Left ventricle myocardium inferior (tissue), 1 donor: ENCODE results near the gene PTBP2. TPM values are rescaled to one million over a fixed set of nuclear protein-coding genes. Genes with fewer than 3 reads are reported as not detected.
"Not testable (repeated sequence)": the region's sequence is repeated elsewhere in the genome, so short reads cannot be mapped to it uniquely, and the experiment has no call there.

ENCODE experiments used
- DNase-seq: peaks from one replicate; pipeline ENCODE4 v3.0.0-alpha.2; 2020
- H3K27ac ChIP-seq: fragments of 200-600 bp; replicated peaks from 2 replicates; pipeline ENCODE4 v1.8.0; 2021
- H3K27me3 ChIP-seq: fragments of 200-600 bp; 2 replicates; pipeline ENCODE4 v1.8.0; 2021; ENCODE audit warnings: low read depth
- H3K36me3 ChIP-seq: fragments of 200-600 bp; 2 replicates; pipeline ENCODE4 v1.8.0; 2021
- H3K4me1 ChIP-seq: fragments of 200-600 bp; 2 replicates; pipeline ENCODE4 v1.8.0; 2021
- H3K4me3 ChIP-seq: fragments of 200-600 bp; 2 replicates; pipeline ENCODE4 v1.8.0; 2021; ENCODE audit warnings: mild to moderate bottlenecking, moderate library complexity
- H3K9me3 ChIP-seq: fragments of 200-600 bp; replicated peaks from 2 replicates; pipeline ENCODE4 v1.8.0; 2021
- intact Hi-C: fragments of 100-400 bp; cut with micrococcal nuclease; formaldehyde crosslinking; loops from one replicate; pipeline ENCODE4 v1.11.0; 2022
- total RNA-seq: library from RNA; stranded (reverse); fragmentation: NEBNext Ultra II Directional; extraction: Animal tissue kit (Norgen Biotek cat#: 25700); gene quantifications from one replicate; pipeline ENCODE4 v1.2.1, GENCODE V29; 2021
- TF ChIP-seq, protein P1 (sequence below): fragments of 200-600 bp; IDR thresholded peaks from 2 replicates; pipeline ENCODE4 v1.8.0; 2021; ENCODE audit warnings: antibody characterized with exemption, mild to moderate bottlenecking, borderline replicate concordance
- donor health status: DM: no; HTN: yes; CAD: no; lungs with severe emphysema.

PTBP2 gene
- total RNA-seq, 1 donor from 2014 or later: 10.3 TPM

GRCh38 chr1:96748078-96748477 is 26.5 kb downstream of the PTBP2 start:
- Histone ChIP-seq H3K4me1 (peaks cover 44% of the 10 kb centered on the region), H3K27me3 (no peaks in the 10 kb centered on the region), H3K27ac (no peak overlapping the region), H3K4me3 (no peak overlapping the region), H3K9me3 (no peaks in the 10 kb centered on the region), H3K36me3 (peaks cover 14% of the 10 kb centered on the region)
- no peak for DNase-seq
- intact Hi-C loops: no loop called here
- TF ChIP-seq, protein P1, sequence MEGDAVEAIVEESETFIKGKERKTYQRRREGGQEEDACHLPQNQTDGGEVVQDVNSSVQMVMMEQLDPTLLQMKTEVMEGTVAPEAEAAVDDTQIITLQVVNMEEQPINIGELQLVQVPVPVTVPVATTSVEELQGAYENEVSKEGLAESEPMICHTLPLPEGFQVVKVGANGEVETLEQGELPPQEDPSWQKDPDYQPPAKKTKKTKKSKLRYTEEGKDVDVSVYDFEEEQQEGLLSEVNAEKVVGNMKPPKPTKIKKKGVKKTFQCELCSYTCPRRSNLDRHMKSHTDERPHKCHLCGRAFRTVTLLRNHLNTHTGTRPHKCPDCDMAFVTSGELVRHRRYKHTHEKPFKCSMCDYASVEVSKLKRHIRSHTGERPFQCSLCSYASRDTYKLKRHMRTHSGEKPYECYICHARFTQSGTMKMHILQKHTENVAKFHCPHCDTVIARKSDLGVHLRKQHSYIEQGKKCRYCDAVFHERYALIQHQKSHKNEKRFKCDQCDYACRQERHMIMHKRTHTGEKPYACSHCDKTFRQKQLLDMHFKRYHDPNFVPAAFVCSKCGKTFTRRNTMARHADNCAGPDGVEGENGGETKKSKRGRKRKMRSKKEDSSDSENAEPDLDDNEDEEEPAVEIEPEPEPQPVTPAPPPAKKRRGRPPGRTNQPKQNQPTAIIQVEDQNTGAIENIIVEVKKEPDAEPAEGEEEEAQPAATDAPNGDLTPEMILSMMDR: no peak

DNA sequence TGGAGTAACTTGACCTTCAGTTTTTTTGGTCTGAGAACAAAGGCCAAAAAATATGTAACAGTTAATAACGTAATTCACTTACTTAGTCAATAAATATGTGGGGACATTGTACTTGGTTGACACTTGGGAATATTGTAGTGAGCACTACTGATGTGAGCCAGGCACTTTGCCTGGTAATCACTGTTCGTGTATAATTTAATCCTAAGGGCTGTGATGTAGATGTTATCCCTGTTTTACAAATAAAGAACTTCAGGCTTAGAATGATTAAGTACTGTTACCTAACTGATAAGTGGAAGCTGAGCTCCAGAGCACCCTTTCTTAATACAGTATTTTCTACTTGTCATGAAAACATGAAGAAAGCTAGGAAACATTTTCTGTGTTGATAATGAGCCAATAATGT is 28.0 kb downstream of the PTBP2 start:
- Histone ChIP-seq H3K27ac (no peak overlapping the region), H3K9me3 (no peaks in the 10 kb centered on the region), H3K4me3 (no peak overlapping the region), H3K36me3 (peaks cover 28% of the 10 kb centered on the region), H3K27me3 (no peaks in the 10 kb centered on the region), H3K4me1 (peaks cover 38% of the 10 kb centered on the region)
- no peak for DNase-seq
- intact Hi-C loops: no loop called here
- TF ChIP-seq, protein P1: no peak

GRCh38 chr1:96752394-96752793 is 30.8 kb downstream of the PTBP2 start:
- no peak for DNase-seq
- H3K4me1 ChIP-seq: peaks cover 38% of the 10 kb centered on the region
- H3K4me3 ChIP-seq: no peak overlapping the region
- H3K36me3 ChIP-seq: peaks cover 44% of the 10 kb centered on the region
- TF ChIP-seq, protein P1: no peak
- intact Hi-C loops: no loop called here
- no peaks in the 10 kb centered on the region for H3K27me3 ChIP-seq
- no peaks in the 10 kb centered on the region for H3K9me3 ChIP-seq
- H3K27ac ChIP-seq: no peak overlapping the region

DNA sequence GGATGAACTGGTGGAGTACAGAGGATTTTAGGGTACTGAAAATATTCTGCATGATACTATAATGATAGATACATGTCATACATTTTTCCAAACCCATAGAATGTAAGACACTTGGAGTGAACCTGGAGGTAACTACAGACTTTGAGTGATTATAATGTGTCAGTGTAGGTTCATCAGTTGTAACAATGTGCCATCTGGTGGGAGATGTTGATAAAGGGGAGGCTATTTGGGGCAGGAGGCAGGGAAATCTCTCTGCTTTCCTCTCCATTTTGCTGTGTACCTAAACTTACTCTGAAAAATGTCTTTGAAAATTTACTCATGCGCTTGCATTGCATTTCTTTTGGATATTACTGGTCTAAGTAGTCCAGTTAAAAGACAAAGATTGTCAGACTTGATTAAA is 35.2 kb downstream of the PTBP2 start:
- H3K9me3 ChIP-seq: no peaks in the 10 kb centered on the region
- intact Hi-C loops: no loop called here
- TF ChIP-seq, protein P1: peak; percentile 37
- H3K4me1 ChIP-seq: peaks cover 6% of the 10 kb centered on the region
- H3K27me3 ChIP-seq: no peaks in the 10 kb centered on the region
- H3K27ac ChIP-seq: no peak overlapping the region
- H3K36me3 ChIP-seq: peaks cover 43% of the 10 kb centered on the region
- no peak overlapping the region for H3K4me3 ChIP-seq
- no peak for DNase-seq

GRCh38 chr1:96762586-96762985 is 41.0 kb downstream of the PTBP2 start:
- intact Hi-C loops, DNase-seq: not testable (repeated sequence)
- H3K4me1 ChIP-seq: peaks cover 13% of the 10 kb centered on the region

DNA sequence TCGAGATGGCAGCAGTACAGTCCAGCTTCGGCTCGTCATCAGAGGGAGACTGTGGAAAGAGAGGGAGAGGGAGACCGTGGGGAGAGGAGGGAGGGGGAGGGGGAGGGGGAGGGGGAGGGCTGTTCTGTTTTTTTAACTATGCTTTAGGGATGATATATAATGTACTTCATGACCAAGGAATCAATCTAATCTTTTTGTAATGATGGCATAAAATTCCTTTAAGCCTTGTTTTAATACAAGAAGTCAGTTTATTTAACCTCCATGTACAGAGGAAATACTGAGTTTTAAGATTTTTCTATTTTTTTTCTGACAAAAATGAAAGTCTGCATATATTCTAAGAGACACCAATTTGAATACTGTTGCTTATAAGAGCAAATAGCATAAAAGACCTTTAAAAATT is 41.9 kb downstream of the PTBP2 start:
- intact Hi-C loops: no loop called here
- no peak overlapping the region for H3K27ac ChIP-seq

More at GRCh38 chr1:96762586-96762985, 41.0 kb downstream of the PTBP2 start:
- H3K27me3 ChIP-seq, H3K9me3 ChIP-seq, H3K36me3 ChIP-seq, H3K27ac ChIP-seq, H3K4me3 ChIP-seq: not testable (repeated sequence)

More for the DNA sequence above, 41.9 kb downstream of the PTBP2 start:
- H3K4me3 ChIP-seq: no peak overlapping the region
- H3K27me3 ChIP-seq: no peaks in the 10 kb centered on the region
- peaks cover 3% of the 10 kb centered on the region for H3K36me3 ChIP-seq
- TF ChIP-seq, protein P1: no peak
- no peaks in the 10 kb centered on the region for H3K9me3 ChIP-seq
- DNase-seq: no peak
- H3K4me1 ChIP-seq: peaks cover 13% of the 10 kb centered on the region
